SK-N-MC (cell line): ENCODE measurements around the gene INTS15.
"Not testable (repeated sequence)": the region's sequence is repeated elsewhere in the genome, so short reads cannot be mapped to it uniquely, and the experiment has no call there.

Experiments used
- DNase-seq: peaks from one replicate; pipeline ENCODE4 v3.0.0-alpha.2; 2011; ENCODE audit warnings: low read depth, low spot score
- H3K27ac ChIP-seq: fragments of 200-600 bp; sonication (generic); 2 replicates; pipeline ENCODE4 v1.5.1; 2016; ENCODE audit warnings: mixed run types
- H3K36me3 ChIP-seq: fragments of 200-600 bp; sonication (generic); 2 replicates; pipeline ENCODE4 v1.6.1; 2017; ENCODE audit warnings: antibody characterized with exemption, low read length, mixed read lengths; ENCODE audit not compliant: insufficient read depth
- H3K4me3 ChIP-seq: fragments of 200-600 bp; sonication (generic); 2 replicates; pipeline ENCODE4 v1.5.1; 2016
- H3K9ac ChIP-seq: fragments of 200-600 bp; sonication (generic); 2 replicates; pipeline ENCODE4 v1.8.0; 2017; ENCODE audit warnings: mixed run types, mixed read lengths; ENCODE audit not compliant: insufficient read length
- H3K9me3 ChIP-seq: fragments of 200-600 bp; sonication (generic); 2 replicates; pipeline ENCODE4 v1.6.1; 2017; ENCODE audit warnings: low read depth, mild to moderate bottlenecking, antibody characterized with exemption, low read length, moderate library complexity, mixed read lengths
- EZH2 ChIP-seq: fragments of 200-600 bp; sonication (generic); IDR thresholded peaks from one replicate; pipeline ENCODE4 v1.6.1; 2017; ENCODE audit warnings: antibody characterized with exemption
- FOXP2 ChIP-seq: optimal IDR thresholded peaks from 2 replicates; pipeline ENCODE3; 2011; ENCODE audit warnings: mild to moderate bottlenecking, moderate library complexity; ENCODE audit not compliant: insufficient read depth; ENCODE audit errors: extremely low read length, control extremely low read depth
- POLR2AphosphoS5 ChIP-seq: IDR thresholded peaks from 2 replicates; pipeline ENCODE4 v1.6.1; 2012; ENCODE audit warnings: mild to moderate bottlenecking, low read depth, low read length, borderline replicate concordance

The INTS15 gene

DNA sequence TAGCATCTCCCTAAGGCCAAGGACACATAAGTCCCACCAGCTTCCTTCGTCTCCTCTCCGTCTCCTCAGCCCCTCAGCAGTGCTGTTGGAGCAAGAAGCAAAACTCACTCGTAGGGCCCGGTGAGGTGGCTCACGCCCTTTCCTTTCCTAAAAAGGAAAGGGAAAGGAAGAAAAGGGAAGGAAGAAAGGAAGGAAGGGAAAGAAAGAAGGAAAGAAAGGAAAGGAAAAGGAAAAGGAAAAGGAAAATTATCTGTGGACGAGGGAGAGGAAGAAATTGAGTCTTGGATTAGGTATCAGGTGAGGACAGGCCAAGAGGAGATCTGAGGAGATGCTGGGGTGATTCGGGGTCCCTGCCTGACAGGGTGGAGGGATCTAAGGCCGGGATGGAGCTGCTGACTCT is 44.2 kb downstream of the INTS15 start:
- no peak overlapping the region for H3K9ac ChIP-seq
- DNase-seq: no peak
- H3K27ac ChIP-seq: no peak overlapping the region
- H3K4me3 ChIP-seq: no peak overlapping the region
- TF ChIP-seq POLR2AphosphoS5: no peak
- no peak for TF ChIP-seq EZH2
- no peak for TF ChIP-seq FOXP2
- no peaks in the 10 kb centered on the region for H3K9me3 ChIP-seq
- H3K36me3 ChIP-seq: peaks cover 2% of the 10 kb centered on the region; the same call in 1 of the 2 replicates

- peaks cover 12% of the 10 kb centered on the region; the same call in 1 of the 2 replicates for H3K36me3 ChIP-seq
- H3K9ac ChIP-seq, H3K9me3 ChIP-seq, DNase-seq, H3K4me3 ChIP-seq, H3K27ac ChIP-seq: not testable (repeated sequence)
Observed at GRCh38 chr7:6634971-6635370, 45.1 kb downstream of the INTS15 start.

GRCh38 chr7:6636741-6637543 is 47.1 kb downstream of the INTS15 start, which contains the start of gene ZNF316:
Gene ZNF316 (plus strand): TSS chr7:6637318. CDS start chr7:6642410, 5,092 bp downstream.
- peak; percentile 42; the same call in 1 of the 2 replicates for TF ChIP-seq POLR2AphosphoS5
- TF ChIP-seq FOXP2: no peak
- TF ChIP-seq EZH2: no peak
- no peaks in the 10 kb centered on the region for H3K9me3 ChIP-seq
- H3K4me3 ChIP-seq: peak within 1 kb of the TSS; percentile 88
- 0 out of 2 replicates have a peak within 1 kb of the TSS, but pooled peaks have one; percentile 9 for H3K27ac ChIP-seq
- H3K36me3 ChIP-seq: peaks cover 28% of the 10 kb centered on the region
- no peak for DNase-seq
- peak within 1 kb of the TSS; percentile 93 for H3K9ac ChIP-seq

GRCh38 chr7:6637544-6638229 is 47.9 kb downstream of the INTS15 start:
- H3K27ac ChIP-seq: no peak overlapping the region
- no peak for DNase-seq

DNA sequence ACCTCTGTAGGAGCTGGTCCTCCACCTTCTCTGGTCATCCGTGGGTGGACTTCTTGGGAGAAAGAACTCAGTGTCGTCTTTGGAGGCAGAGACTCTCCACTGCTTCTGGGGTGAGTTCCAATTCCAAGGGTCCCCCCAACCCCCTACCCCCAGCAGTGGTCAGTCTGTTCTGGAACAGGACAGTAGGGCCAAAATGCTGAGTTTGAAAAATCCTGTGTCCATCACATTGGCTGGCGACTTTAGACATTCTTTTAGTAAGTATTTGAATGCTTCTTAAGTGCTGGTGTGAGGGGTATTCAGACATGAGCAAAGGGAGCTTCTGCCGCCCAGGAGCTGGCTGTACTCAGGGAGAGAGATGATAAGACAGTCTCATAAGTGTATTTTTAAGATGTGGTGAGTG is 49.2 kb downstream of the INTS15 start:
- H3K9ac ChIP-seq: no peak overlapping the region
- H3K27ac ChIP-seq: no peak overlapping the region
- peaks cover 48% of the 10 kb centered on the region for H3K36me3 ChIP-seq
- peak overlapping the region; percentile 82; the same call in 1 of the 2 replicates for H3K4me3 ChIP-seq
- no peak for DNase-seq
- TF ChIP-seq EZH2 (no peak), POLR2AphosphoS5 (no peak), FOXP2 (no peak)
- no peaks in the 10 kb centered on the region for H3K9me3 ChIP-seq

More at GRCh38 chr7:6637544-6638229, 47.9 kb downstream of the INTS15 start:
- Histone ChIP-seq H3K9me3 (no peaks in the 10 kb centered on the region), H3K4me3 (peak overlapping the region; percentile 82), H3K36me3 (peaks cover 35% of the 10 kb centered on the region), H3K9ac (peak overlapping the region; percentile 79)
- TF ChIP-seq FOXP2: no peak
- TF ChIP-seq POLR2AphosphoS5: no peak
- TF ChIP-seq EZH2: no peak

DNA sequence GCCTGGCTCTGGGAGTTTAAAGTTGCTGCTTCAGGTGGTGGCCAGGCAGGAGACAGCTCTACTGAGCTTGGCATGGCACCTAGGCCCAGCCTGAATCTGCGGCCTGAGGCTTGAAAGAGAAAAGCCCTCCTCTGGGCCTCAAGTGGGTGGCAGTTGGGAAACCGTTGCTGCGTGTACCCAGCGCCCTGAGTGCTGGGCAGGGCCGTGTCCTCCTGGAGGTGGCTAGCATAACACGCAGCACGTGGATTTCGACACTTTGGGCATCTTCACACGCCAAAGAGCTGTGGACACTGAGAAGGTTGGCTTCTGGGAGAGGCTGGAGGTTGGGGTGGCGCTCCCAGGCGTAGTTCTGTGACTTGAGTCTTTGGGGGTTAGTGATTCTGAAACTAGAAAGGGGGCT is 49.8 kb downstream of the INTS15 start:
- no peak for TF ChIP-seq POLR2AphosphoS5
- TF ChIP-seq EZH2: no peak
- TF ChIP-seq FOXP2: no peak
- H3K4me3 ChIP-seq: no peak overlapping the region
- no peak overlapping the region for H3K9ac ChIP-seq
- DNase-seq: no peak
- H3K36me3 ChIP-seq: peaks cover 54% of the 10 kb centered on the region
- no peaks in the 10 kb centered on the region for H3K9me3 ChIP-seq
- no peak overlapping the region for H3K27ac ChIP-seq

DNA sequence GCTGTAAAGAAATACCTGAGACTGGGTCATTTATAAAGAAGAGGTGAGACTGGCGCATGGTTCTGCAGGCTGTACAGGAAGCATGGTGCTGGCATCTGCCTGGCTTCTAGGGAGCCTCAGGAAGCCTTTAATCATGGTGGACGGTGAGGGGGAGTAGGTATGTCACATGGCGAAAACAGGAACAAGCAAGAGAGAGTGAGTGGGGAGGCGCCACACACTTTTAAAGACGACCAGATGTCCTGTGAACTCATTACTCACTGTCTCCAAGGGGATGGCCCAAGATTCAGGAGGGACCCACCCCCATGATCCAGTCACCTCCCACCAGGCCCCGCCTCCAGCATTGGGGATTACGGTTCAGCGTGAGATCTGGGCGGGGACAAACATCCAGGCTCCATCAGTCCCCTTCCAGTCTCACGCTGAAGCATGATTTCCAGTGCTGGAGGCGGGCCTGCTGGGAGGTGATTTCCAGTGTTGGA is 50.5 kb downstream of the INTS15 start:
- no peak overlapping the region for H3K27ac ChIP-seq
- DNase-seq: no peak
- no peak for TF ChIP-seq FOXP2
- TF ChIP-seq EZH2: no peak
- TF ChIP-seq POLR2AphosphoS5: no peak
- H3K4me3 ChIP-seq: no peak overlapping the region
- peaks cover 59% of the 10 kb centered on the region for H3K36me3 ChIP-seq
- no peaks in the 10 kb centered on the region for H3K9me3 ChIP-seq
- H3K9ac ChIP-seq: no peak overlapping the region

DNA sequence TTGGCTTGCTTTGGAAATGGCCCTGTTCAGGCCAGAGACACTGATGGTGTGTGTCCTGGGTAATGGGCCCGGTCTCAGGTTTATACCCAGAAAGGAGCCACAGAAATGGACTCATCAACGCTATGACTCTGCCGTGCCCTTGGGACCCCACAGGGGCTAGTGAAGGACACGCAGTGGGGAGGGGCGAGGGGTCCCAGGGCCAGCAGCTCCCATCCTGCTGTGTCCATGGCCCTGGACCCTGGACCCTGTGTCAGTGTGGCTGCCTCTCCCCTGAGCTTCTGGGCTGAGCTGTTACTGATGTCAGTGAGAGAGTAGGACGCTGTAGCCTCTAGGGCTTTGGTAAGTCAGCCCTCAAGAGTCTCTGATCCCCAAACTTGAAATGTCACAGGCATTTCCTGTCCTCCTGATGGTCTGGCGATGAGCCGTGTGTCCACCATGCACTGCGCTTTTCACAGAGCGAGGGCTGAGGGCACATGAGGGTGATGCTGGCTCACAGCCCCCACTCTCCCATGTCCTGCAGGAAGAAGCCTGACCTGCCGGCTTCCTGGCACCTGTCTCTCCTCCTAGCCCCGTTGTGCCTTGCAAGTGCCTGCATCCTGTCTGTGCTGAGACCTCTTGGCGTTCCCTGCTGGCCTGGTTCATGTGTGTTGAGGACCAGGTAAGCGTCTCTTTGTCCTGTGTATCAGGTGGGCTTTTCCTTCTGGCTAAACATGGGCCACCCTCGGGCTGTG is 51.6 kb downstream of the INTS15 start:
- H3K4me3 ChIP-seq: no peak overlapping the region
- no peak overlapping the region for H3K9ac ChIP-seq
- peaks cover 64% of the 10 kb centered on the region for H3K36me3 ChIP-seq
- TF ChIP-seq POLR2AphosphoS5 (no peak), FOXP2 (no peak), EZH2 (no peak)
- no peak overlapping the region for H3K27ac ChIP-seq
- no peak for DNase-seq
- no peaks in the 10 kb centered on the region for H3K9me3 ChIP-seq
